Endothelial cell (in vitro differentiated cells): ENCODE data around the gene CTNNA3. TPM values are rescaled to one million over a fixed set of nuclear protein-coding genes. Genes with fewer than 3 reads are reported as not detected.
"Not testable (repeated sequence)": the region's sequence is repeated elsewhere in the genome, so short reads cannot be mapped to it uniquely, and the experiment has no call there.

Source experiments
- DNase-seq: peaks from one replicate; pipeline ENCODE4 v3.0.0; 2021; ENCODE audit warnings: low spot score
- H3K27ac Mint-ChIP-seq: one replicate; pipeline ENCODE4 v1.8.0; 2021; ENCODE audit warnings: mixed read lengths, inconsistent platforms; ENCODE audit not compliant: unreplicated experiment
- H3K27me3 Mint-ChIP-seq: one replicate; pipeline ENCODE4 v1.8.0; 2021; ENCODE audit warnings: mild to moderate bottlenecking, moderate library complexity, mixed read lengths, inconsistent platforms; ENCODE audit not compliant: unreplicated experiment
- H3K36me3 Mint-ChIP-seq: one replicate; pipeline ENCODE4 v1.8.0; 2021; ENCODE audit warnings: mild to moderate bottlenecking, low read depth, mixed read lengths, inconsistent platforms; ENCODE audit not compliant: unreplicated experiment
- H3K4me1 Mint-ChIP-seq: one replicate; pipeline ENCODE4 v1.8.0; 2021; ENCODE audit warnings: mild to moderate bottlenecking, mixed read lengths, inconsistent platforms; ENCODE audit not compliant: unreplicated experiment
- H3K4me3 Mint-ChIP-seq: one replicate; pipeline ENCODE4 v1.8.0; 2021; ENCODE audit warnings: mild to moderate bottlenecking, mixed read lengths, inconsistent platforms; ENCODE audit not compliant: unreplicated experiment
- H3K9me3 Mint-ChIP-seq: one replicate; pipeline ENCODE4 v1.8.0; 2021; ENCODE audit warnings: mixed read lengths, inconsistent platforms; ENCODE audit not compliant: unreplicated experiment
- CTCF ChIP-seq: fragments of 200-600 bp; sonication (generic); IDR thresholded peaks from one replicate; pipeline ENCODE4 v1.5.0; 2021; ENCODE audit warnings: antibody characterized with exemption; ENCODE audit not compliant: unreplicated experiment
- total RNA-seq: library from RNA; stranded (reverse); fragmentation: NEBNext Ultra II Directional; extraction: Animal tissue kit (Norgen Biotek cat#: 25700); gene quantifications from one replicate; pipeline ENCODE4 v1.2.1, GENCODE V29; 2021; ENCODE audit not compliant: unreplicated experiment

Gene CTNNA3
- total RNA-seq, 1 donor from 2014 or later: 2.3 TPM

GRCh38 chr10:67239864-67240497 lies 456.0 kb downstream of the CTNNA3 start:
- no peaks in the 10 kb centered on the region for H3K9me3 Mint-ChIP-seq
- no peak overlapping the region for H3K4me3 Mint-ChIP-seq
- no peaks in the 10 kb centered on the region for H3K36me3 Mint-ChIP-seq
- H3K27me3 Mint-ChIP-seq: no peaks in the 10 kb centered on the region
- no peak overlapping the region for H3K27ac Mint-ChIP-seq
- DNase-seq: no peak
- TF ChIP-seq CTCF: no peak
- no peaks in the 10 kb centered on the region for H3K4me1 Mint-ChIP-seq

GRCh38 chr10:67230680-67231500 lies 465.1 kb downstream of the CTNNA3 start:
- not testable (repeated sequence) for H3K27ac Mint-ChIP-seq, H3K9me3 Mint-ChIP-seq, DNase-seq, H3K4me1 Mint-ChIP-seq, H3K36me3 Mint-ChIP-seq, H3K27me3 Mint-ChIP-seq
- peak overlapping the region; percentile 87 for H3K4me3 Mint-ChIP-seq

- Mint-ChIP-seq H3K27ac (no peak overlapping the region), H3K4me1 (no peaks in the 10 kb centered on the region), H3K36me3 (no peaks in the 10 kb centered on the region), H3K9me3 (no peaks in the 10 kb centered on the region), H3K4me3 (no peak overlapping the region), H3K27me3 (no peaks in the 10 kb centered on the region)
- TF ChIP-seq CTCF: no peak
- no peak for DNase-seq
These were observed 470.8 kb downstream of the CTNNA3 start for GRCh38 chr10:67225226-67225625.

GRCh38 chr10:67224553-67224952 lies 471.4 kb downstream of the CTNNA3 start:
- Mint-ChIP-seq H3K4me3 (no peak overlapping the region), H3K27ac (no peak overlapping the region), H3K4me1 (no peaks in the 10 kb centered on the region), H3K27me3 (no peaks in the 10 kb centered on the region), H3K36me3 (no peaks in the 10 kb centered on the region), H3K9me3 (no peaks in the 10 kb centered on the region)
- no peak for TF ChIP-seq CTCF
- no peak for DNase-seq

- Mint-ChIP-seq H3K36me3 (no peaks in the 10 kb centered on the region), H3K9me3 (no peaks in the 10 kb centered on the region), H3K4me3 (no peak overlapping the region), H3K27me3 (peaks cover 1% of the 10 kb centered on the region), H3K27ac (no peak overlapping the region), H3K4me1 (no peaks in the 10 kb centered on the region)
- no peak for TF ChIP-seq CTCF
- DNase-seq: no peak
These were observed 473.1 kb downstream of the CTNNA3 start for GRCh38 chr10:67222934-67223333.
